ENCODE data around the gene SEL1L3.

The SEL1L3 gene

DNA sequence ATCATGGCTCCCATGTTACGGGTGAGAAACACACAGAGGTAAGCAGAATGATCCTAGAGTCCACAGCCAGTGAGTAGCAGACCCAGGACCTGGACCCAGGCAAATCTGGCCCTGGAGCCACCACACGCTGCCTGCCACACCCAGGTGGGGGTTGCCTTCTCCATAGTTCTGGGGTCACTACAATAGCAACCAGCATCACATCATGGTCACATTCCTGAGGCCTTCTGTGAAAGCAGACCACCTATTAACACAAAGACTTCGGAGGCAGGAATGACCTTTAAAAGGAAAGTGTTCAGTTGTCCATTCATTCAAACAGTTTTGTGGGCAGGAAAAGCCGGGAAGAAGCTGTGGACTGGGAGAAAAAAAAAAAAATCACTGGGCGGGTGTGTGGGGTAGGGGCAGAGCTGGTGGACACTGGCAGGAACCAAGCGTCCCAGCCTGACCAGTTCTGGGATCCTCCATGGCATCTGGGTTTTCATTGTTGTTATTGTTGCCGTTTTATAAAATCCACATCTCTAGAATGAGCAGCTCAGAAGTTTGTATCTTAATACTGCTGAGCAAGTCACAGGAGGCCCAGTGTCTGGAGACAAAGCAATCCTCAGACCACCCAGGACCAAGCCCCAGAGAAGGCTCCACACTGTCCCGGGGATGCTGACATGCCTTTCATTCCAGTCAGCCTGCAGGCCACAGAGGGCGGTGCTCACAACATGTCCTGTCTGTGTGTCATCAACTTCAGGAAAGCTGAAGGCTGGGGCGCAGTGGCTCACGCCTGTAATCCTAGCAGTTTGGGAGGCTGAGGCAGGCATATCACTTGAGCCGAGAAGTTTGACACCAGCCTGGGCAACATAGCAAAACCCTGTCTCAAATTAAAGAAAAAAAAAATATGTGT, 67.0 kb downstream of the SEL1L3 start:
- FAIRE-seq = no peak

DNA sequence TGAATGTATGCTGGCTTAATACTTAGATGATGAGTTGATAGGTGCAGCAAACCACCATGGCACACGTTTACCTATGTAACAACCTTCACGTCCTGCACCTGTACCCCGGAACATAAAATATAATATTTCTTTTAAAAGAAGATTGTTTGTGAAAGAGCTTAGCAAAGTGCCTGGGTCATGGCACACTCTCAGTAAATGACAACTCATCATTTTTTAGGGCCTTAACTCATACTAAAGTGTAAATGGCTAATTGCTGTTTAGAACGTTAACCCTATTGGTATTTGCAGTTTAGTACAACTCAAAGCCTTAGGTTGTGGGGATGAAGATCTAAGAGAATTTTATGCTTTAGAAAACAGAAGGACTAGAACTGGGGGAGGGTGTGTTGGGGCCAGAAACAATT, 67.7 kb downstream of the SEL1L3 start:
- FAIRE-seq (no peak), DNase-seq (ENCODE audit: low spot score) (no peak)

More for the DNA sequence above, 67.0 kb downstream of the SEL1L3 start:
- peak; percentile 80 for DNase-seq (ENCODE audit: low spot score)

DNA sequence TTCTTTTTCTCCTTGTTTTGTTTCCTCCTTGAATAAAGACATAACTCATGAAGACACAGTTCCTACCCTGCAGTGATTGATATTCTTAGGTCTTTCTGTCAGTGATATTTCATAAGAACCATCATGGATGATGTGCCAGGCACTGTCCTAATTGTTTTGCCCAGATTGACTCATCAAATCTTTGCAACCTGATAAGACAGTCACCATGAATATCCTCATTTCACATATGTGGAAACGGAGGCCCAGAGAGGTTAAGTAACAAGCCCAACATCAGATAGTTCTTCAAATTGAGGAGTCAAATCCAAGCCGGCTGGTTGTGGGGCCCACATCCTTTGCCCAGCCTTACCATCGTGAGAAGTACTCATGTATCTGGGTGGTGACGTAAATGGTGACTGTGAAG, 69.9 kb downstream of the SEL1L3 start:
- no peak for DNase-seq (ENCODE audit: low spot score)
- FAIRE-seq = peak; percentile 53

DNA sequence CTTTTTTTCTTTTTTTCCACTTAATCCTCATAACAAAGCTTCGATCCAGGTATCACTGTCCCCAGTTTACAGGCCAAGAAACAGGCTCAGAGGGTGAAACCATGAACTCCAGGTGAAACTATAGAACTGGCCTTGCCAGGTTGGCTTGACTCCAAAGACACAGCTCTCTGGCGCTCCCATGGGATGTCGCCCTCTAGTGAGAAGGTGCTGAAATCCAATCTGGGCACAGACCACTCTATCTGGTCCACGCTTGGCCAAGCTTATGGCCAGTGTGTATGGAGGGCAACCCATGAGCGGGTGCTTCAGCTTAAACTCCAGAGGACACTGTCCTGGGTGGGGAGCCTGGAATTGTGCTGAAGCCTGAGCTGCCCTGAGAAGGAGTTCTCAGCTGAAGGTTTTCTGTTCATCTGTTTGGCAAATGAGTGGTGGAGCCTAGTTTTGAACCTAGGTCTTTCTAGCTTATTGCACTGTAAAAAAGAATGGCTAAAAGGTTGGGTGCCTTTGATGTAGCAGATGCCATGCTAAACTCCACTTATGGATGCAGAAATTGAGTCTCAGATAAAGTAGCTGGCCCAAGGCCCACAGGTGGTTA, 70.5 kb downstream of the SEL1L3 start:
- DNase-seq (ENCODE audit: low spot score) (peak; percentile 54), FAIRE-seq (no peak)

DNA sequence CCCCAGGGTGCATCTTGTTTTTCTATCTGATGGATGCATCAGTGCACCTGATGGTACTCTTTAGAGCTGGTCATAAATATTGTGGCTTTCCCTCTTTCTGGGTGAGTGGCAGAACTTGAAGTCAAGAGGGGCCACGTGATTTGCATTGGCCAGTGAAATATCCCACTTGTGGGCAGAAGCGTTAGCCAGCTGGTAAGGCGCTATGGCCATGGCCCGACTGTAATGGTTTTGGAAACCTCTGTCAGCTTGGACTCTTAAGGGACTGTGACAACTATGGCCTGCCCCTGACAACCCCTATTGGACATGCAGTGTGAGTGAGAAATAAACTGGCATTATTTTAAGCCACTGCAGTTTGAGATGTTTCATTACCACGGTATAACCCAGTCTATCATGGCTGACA, 72.8 kb downstream of the SEL1L3 start:
- no peak for FAIRE-seq
- no peak for DNase-seq (ENCODE audit: low spot score)

DNA sequence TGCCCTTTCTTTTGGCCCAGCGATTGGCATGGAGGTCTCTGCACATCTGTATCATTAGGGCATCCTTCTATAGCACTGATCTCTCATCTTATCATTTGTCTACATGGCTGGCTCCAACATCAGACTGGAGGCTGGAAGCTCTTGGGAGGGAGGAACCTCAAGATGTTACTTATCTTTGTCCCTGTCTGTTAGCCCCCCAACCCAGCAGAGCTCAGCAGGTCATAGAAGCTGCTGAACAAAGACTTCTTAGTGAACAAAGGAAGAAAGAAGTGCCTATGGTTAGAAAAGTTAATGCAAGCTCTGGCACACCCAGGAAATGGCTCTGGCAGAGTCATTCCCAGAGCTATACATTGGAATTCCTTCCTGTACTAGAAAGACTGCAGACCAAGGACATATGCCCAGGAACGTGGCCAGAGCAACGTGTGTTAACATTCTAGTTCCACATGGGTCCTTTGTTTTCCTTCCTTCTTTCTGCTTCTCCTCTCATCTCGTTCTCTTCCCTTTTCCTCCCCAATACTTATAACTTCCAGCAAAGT, 74.0 kb downstream of the SEL1L3 start:
- FAIRE-seq (no peak), DNase-seq (ENCODE audit: low spot score) (no peak)

DNA sequence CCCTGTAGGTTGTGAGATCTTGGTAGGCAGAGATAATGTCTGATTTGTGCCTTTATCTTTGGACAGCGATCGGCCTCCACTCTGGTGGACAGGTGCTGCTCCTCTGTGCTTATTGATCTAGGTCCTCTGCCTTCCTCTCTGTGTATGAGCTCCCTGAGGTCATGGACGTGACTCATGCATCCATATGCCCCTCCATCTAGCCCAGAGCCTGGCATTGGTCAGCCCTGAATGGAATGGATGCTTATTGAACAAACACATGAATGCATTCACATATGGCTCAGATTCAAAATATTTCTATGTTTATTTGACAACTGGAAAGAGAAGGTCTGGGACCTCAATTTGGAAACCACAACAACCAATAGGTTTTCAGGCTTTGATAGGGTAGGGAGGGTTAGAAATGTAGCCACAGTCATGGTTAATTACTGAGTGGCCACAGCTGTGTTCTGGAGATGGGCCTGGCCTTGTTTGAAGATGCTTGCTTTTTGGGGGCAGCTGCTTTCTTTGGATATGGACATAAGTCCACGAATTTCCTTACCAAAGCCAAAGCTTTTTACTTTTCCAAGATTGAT, 76.2 kb downstream of the SEL1L3 start:
- FAIRE-seq (no peak), DNase-seq (ENCODE audit: low spot score) (no peak)

DNA sequence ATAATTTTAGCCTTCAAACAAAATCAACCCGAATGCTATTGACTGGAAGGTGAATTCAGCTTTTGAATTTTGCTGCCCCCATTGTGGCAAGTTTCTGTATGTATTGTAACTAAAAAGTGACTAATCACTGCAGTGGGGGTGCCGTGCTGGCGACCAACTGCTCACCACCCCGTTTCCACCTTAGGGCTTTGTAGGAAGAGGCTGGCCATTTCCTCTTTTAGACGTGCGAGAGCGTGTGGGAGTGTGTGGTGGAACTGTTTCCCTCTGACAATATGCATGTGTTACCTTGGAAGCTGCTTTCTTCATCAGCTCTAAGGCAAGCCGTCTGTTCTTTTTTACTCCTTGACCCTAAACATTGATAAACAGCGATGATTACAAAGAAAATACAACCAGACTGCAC, 78.8 kb downstream of the SEL1L3 start:
- DNase-seq (ENCODE audit: low spot score) = no peak
- FAIRE-seq = no peak

DNA sequence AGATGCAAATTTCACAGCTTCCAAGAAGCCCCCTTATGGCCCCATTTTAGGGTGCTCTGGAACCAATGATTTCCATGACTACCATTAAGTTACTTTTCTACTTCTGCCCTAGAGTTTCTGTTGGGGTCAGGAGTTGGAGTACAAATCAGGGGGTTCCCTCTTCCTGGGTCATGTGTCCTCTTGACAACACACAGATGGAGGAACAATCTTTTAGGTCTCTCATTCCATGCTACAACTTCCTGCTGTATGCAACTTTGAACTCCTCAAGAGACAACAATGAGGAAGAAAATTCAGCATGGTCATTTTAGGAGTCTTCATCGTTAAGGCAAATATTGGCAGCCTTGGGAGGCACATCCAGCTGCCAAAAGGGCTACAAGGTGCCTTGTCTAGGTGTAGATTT, 79.7 kb downstream of the SEL1L3 start:
- FAIRE-seq = no peak

DNA sequence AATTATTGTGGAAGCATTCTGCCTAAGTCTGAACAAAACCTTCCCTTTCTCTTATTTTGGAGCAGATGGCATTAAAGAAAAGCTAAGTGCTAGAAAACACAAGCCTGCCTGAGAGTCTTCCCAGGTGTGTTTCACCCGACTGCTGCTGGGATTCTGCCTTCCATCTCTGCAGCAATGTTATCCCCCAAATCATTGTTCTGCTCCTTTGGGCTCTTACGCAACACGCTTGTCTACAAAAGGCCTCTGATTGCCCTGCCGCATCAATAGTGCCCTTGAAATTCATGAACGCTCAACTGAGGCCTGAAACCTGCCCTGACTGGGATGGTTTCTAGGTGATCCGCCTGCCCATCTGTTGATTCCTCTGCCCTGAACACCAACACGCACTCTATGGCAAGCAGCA, 80.3 kb downstream of the SEL1L3 start:
- FAIRE-seq (no peak), DNase-seq (ENCODE audit: low spot score) (no peak)

More for the DNA sequence above, 79.7 kb downstream of the SEL1L3 start:
- DNase-seq (ENCODE audit: low spot score) = no peak

DNA sequence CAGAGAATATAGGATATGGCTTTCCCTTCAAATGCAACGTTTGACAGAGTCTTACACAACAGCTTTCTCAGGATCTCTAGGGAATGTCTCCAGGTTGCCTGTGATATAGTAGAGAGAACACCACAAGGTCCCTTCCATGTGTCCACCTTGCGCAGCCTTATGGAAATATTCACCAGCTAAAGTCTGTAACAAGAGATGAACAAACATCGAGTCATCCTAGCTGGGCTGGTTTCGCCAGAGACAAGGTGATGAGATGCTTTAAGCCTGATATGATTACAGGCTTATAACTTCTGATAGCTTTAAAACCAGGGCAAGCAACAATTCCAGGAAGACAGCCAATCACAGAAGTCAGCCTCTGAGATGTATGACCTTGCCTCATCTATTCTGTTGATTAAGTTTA, 83.8 kb downstream of the SEL1L3 start:
- DNase-seq (ENCODE audit: low spot score) (no peak), FAIRE-seq (no peak)

DNA sequence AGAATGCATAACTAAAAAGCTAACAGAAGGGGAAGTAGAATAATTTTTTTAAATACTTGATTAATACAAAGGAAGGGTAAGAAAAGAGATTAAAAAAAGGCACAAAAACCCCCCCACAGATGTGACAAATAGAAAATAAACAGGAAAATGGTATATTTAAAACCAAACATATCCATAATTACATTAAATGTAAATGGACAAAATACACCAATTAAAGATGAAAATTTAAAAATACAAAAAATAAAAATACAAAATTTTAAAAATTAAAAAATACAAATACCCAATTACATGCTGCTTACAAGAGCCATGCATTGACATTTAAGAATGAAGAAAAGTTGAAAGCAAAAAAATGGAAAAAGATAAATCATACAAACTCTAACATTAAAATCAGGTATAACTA, 86.0 kb downstream of the SEL1L3 start:
- DNase-seq (ENCODE audit: low spot score) (no peak), FAIRE-seq (no peak)

DNA sequence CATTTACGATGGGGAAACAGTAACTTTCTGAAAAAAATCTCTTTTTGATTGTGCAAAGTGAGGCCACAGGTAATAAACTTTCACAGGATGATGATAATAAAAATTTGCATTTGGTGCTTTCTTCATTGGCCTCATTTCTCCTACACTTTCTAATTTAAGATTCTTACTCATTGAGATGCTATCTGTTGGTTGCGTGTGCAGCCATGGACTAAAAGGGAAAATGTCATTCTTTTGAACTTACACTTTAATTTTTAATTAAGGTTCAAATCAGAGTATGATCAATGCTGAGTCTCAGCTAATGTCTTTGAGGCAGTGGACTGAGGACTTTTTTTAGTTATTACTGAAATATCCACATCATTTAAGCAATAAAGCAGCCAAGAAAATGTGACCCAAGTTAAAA, 87.6 kb downstream of the SEL1L3 start:
- FAIRE-seq = no peak

DNA sequence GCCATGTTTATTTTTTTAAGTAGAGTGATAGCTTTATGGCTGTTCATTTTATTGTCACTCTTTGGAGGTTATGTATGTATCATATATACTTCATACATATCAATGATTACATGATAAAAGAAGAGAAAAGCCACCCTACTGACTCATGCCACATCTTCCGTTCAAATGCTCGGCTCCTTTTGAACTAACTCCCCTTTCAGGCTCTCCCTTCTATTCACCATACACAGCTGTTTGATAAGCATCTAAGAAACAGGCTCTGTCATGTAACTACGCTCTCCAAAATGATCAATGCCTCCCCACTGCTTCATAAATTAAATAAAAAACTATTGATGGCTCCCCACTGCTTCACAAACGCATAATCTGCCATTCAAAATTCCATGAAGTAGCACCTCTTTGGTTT, 89.4 kb downstream of the SEL1L3 start:
- FAIRE-seq (no peak), DNase-seq (ENCODE audit: low spot score) (no peak)

More for the DNA sequence above, 87.6 kb downstream of the SEL1L3 start:
- DNase-seq (ENCODE audit: low spot score) = no peak

DNA sequence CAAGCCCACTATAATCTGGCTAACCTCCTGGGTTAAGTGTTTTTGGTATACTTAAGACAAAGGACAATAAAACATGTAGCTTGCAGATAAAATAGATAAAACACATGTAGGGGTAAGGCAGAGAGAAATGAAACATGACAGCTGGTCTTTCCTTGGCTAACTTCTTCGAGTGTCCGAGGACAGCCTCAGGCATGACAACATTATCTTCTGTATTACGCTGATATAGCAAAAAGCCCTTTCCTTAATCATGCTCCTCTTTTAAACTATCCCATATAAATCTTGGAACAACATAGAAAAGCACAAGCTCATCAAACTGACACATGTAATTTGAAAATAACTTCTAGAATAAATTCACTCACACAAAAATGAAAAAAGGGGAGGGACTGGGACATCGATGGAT, 91.1 kb downstream of the SEL1L3 start:
- no peak for FAIRE-seq

DNA sequence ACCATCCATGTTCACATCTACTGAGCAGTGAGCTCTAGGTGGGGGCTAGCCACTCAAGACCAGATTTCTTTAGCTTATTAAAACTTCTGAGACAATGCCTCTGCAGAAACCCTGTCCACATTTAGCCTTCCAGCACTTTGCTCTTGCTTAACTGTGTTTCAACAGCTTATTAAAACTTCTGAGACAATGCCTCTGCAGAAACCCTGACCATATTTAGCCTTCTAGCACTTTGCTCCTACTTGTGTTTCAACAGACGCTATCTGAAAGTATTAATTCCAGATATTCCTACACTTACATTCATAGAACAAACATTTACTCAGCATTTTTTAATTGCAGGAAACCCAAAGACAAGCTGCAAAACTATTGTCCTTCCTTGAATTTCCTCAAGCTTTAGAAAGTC, 91.9 kb downstream of the SEL1L3 start:
- FAIRE-seq = no peak
- no peak for DNase-seq (ENCODE audit: low spot score)

More for the DNA sequence above, 91.1 kb downstream of the SEL1L3 start:
- no peak for DNase-seq (ENCODE audit: low spot score)

DNA sequence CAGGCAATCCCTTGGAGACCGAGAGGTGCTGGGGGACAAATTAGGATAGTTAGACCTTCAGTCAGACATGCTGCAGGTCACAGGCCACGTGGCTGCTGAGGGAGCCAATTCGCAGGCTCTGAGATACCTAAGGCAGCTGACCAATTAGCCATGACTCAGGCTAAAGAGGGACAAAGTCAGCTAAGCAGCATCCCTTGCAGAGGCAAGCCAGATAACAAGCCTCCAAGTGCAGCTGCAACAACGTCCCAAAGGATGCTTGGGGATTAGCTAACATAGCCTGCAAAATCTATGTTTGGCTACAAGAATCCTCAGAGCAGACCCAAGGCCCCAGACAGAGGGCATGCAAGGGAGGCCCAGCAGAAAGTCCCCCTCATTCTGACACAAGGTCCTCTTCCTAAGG, 93.5 kb downstream of the SEL1L3 start:
- no peak for FAIRE-seq
- no peak for DNase-seq (ENCODE audit: low spot score)

DNA sequence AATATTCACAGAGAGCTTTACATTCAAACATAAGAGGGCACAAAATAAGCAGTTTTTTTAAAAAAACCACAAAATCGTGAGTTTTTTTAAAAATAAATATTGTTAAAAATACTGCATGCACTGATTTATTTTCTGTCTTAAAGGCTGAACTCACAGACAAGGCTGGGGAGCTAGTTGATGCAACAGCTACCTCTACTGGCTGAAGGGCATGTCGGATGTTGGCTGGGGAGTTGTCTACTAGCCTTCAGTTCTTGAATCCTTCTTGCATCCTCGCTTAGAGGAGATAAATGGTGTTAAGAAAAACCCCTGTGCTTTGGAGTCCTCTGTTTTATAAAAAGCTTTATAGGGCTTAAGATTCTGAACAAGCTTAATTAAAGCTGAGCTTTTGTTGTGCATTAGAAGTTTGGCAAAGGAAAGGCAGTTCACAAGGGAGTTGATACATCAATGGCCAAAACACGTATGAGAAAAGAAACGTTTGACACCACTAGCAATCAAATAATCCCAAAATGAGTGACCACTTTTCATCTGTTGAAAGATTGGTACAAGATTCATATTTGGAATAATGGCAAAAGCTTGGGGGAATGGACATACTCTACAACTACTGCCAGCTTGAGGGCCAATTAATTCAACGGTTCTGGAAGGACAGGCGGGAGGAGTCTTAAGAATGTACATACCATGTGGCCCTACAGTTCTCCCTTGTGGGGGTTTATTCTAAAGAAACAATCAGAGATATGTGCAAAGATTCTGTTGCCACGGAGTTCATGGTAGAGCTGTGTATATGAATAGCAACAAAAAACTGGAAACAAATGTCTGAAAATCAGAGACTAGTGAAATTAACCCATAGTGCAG, 94.7 kb downstream of the SEL1L3 start:
- FAIRE-seq (no peak), DNase-seq (ENCODE audit: low spot score) (peak; percentile 43)

DNA sequence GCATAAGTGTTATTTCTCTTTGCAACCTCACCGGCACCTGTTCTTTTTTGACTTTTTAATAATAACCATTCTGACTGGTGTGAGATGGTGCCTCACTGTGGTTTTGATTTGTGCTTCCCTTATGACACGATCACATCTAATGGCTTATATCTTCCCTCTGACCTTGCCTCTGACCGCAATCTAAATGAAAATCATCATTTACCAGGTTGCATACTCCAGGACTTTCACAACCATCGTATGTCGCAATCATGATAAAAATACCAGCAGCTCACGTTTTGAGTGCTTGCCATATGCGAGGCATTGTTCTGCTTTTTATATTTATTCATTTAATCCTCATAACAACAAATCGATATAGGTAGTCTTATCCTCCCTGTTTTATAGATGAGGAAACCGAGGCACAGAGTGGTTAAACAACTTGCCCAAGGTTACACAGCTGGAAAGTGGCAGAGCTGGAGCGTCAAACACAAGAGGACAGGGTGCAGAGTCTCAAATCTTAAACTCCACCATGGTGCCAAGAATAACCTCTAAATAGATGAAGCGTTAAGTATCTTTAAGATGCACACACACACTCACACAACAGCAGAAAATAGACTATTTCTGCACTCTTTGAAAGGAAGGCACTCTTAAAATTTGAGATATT, 102.2 kb downstream of the SEL1L3 start:
- FAIRE-seq (no peak), DNase-seq (ENCODE audit: low spot score) (no peak)

DNA sequence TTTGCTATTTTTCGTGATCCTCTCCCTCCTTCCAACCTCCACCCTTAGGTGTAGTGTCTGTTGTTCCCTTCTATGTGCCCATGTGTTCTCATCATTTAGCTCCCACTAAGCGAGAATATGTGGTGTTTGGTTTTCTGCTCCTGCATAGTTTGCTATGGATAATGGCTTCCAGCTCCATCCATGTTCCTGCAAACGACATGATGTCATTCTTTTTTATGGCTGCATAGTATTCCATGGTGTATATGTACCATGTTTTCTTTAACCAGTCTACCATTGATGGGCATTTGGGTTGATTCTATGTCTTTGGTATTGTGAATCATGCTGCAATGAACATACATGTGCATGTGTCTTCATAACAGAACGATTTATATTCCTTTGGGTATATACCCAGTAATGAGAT, 102.7 kb downstream of the SEL1L3 start:
- DNase-seq (ENCODE audit: low spot score) (no peak), FAIRE-seq (no peak)

DNA sequence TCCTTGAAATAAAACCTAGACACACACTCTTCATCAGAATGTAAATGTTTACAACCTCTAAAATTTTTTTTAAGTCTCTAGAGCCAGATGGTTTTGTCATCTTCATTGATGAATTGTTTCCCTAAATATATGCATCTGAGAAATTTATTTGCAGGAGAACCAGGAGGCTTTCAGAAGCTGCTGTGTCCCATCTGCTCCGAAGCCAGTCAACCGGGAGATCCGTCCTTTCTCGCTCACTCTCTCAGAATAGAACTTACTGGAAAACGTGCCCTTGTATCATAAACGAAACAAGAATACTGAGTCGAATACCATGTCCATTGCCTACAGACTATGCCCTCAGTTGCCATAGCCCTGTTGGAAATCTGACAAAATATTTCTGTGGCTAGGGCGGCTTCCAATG, 103.7 kb downstream of the SEL1L3 start:
- DNase-seq (ENCODE audit: low spot score) (no peak), FAIRE-seq (no peak)
